Mesendoderm (in vitro differentiated cells): ENCODE data around the gene KRTAP22-1. TPM values are rescaled to one million over a fixed set of nuclear protein-coding genes. Genes with fewer than 3 reads are reported as not detected.

ENCODE experiments used
- small RNA-seq: library from polyadenylated mRNA; stranded (forward); fragments of <200 nt; extraction: miRNeasy Mini kit (QIAGEN cat#:217004); gene quantifications from one replicate; pipeline ENCODE3, GENCODE V24; 2013; ENCODE audit not compliant: insufficient read depth

KRTAP22-1 gene

Small RNAs within 50 kb of the gene (small RNA-seq; reads per million reads assigned to genes)
- not detected for gene KRTAP20-1
- gene KRTAP20-3: not detected
- gene KRTAP20-4: not detected
- gene KRTAP22-1: not detected
- not detected for gene KRTAP22-2
